ENCODE measurements around the gene ANKRD63. TPM values are rescaled to one million over a fixed set of nuclear protein-coding genes. Genes with fewer than 3 reads are reported as not detected.

ANKRD63 gene
- total and polyA plus RNA-seq, 10 donors, result not detected

- H3K4me3 ChIP-seq, result no peak overlapping the region
- peaks cover 13 to 61% (median 37%) of the 10 kb centered on the region in 6 donors for H3K4me1 ChIP-seq
- DNase-seq, result peak; percentile 87
- H3K9me3 ChIP-seq, result no peaks in the 10 kb centered on the region
- TF ChIP-seq POLR2AphosphoS5 (IDR thresholded peaks at IDR 0.05), result peak in 1 of 3 donors; percentile 71
- no peak for TF ChIP-seq CTCF (IDR thresholded peaks at IDR 0.05 in 8 of 11, conservative IDR thresholded peaks at IDR 0.05 in 3 of 11)
- TF ChIP-seq POLR2A (IDR thresholded peaks at IDR 0.05), result no peak
- no peaks in the 10 kb centered on the region for H3K27me3 ChIP-seq (replicated peaks in 1 of 7)
- H3K36me3 ChIP-seq, result no peaks in the 10 kb centered on the region
- WGBS, 5 donors, result 24 to 31% (median 29%) methylated on average over 10 of the region's 10 CpGs
- peak overlapping the region in 6 of 8 donors; percentile 13 to 50 (median 38) for H3K27ac ChIP-seq
- intact Hi-C loops (cut with DNase I; ENCODE audit: low total_unique reads), result no loop called here
Measured at GRCh38 chr15:40313531-40314398, 30.9 kb upstream of the ANKRD63 start.

GRCh38 chr15:40312370-40313158 is 29.7 kb upstream of the ANKRD63 start:
- WGBS, 5 donors, result 86 to 94% (median 93%) methylated on average over 8 to 10 of the region's 10 CpGs
- intact Hi-C loops (cut with DNase I; ENCODE audit: low total_unique reads), result no loop called here
- no peak overlapping the region for H3K27ac ChIP-seq
- TF ChIP-seq POLR2AphosphoS5 (IDR thresholded peaks at IDR 0.05), result no peak
- TF ChIP-seq CTCF (IDR thresholded peaks at IDR 0.05 in 8 of 11, conservative IDR thresholded peaks at IDR 0.05 in 3 of 11), result no peak
- no peak for TF ChIP-seq POLR2A (IDR thresholded peaks at IDR 0.05)
- no peak overlapping the region for H3K4me3 ChIP-seq
- DNase-seq, result peak; percentile 32
- no peaks in the 10 kb centered on the region for H3K27me3 ChIP-seq (replicated peaks in 1 of 7)
- no peaks in the 10 kb centered on the region for H3K36me3 ChIP-seq
- H3K4me1 ChIP-seq, result peaks cover 13 to 65% (median 39%) of the 10 kb centered on the region in 6 donors
- no peaks in the 10 kb centered on the region for H3K9me3 ChIP-seq

- Histone ChIP-seq H3K4me1 (peaks cover 13 to 70% (median 48%) of the 10 kb centered on the region in 6 donors), H3K4me3 (no peak overlapping the region), H3K27me3 (replicated peaks in 1 of 7) (no peaks in the 10 kb centered on the region), H3K36me3 (no peaks in the 10 kb centered on the region), H3K27ac (no peak overlapping the region), H3K9me3 (no peaks in the 10 kb centered on the region)
- TF ChIP-seq CTCF (IDR thresholded peaks at IDR 0.05 in 8 of 11, conservative IDR thresholded peaks at IDR 0.05 in 3 of 11) (no peak), POLR2AphosphoS5 (IDR thresholded peaks at IDR 0.05) (no peak), POLR2A (IDR thresholded peaks at IDR 0.05) (no peak)
- peak; percentile 69 for DNase-seq
- 67 to 84% (median 75%) methylated on average over 3 of the region's 3 CpGs for WGBS, 5 donors
- intact Hi-C loops (cut with DNase I; ENCODE audit: low total_unique reads), result no loop called here
Measured at GRCh38 chr15:40310993-40311392, 28.1 kb upstream of the ANKRD63 start.
